HCT116 (cell line): ENCODE results near the gene XPC.

Source experiments
- ATF3 ChIP-seq: IDR thresholded peaks from 2 replicates; pipeline ENCODE4 v1.6.1; 2012
- CEBPB ChIP-seq: IDR thresholded peaks from 2 replicates; pipeline ENCODE4 v1.6.1; 2012; ENCODE audit warnings: low read depth
- CTCF ChIP-seq, 3 experiments: fragments of 200-600 bp in 1 of 3; sonication (generic) in 1 of 3; IDR thresholded peaks in 2 of 3; conservative IDR thresholded peaks in 1 of 3; 2 replicates each; pipeline ENCODE4 v1.5.1; 2012 to 2017; ENCODE audit warnings: low read depth in 2 of 3, low read length in 2 of 3, antibody characterized with exemption in 1 of 3, borderline replicate concordance in 1 of 3, control low read depth in 1 of 3, mild to moderate bottlenecking in 1 of 3, mixed read lengths in 1 of 3, mixed run types in 1 of 3, moderate library complexity in 1 of 3; ENCODE audit not compliant: insufficient read depth in 1 of 3
- EGR1 ChIP-seq: IDR thresholded peaks from 2 replicates; pipeline ENCODE4 v1.6.1; 2012; ENCODE audit warnings: low read depth
- EZH2 ChIP-seq: fragments of 200-600 bp; sonication (generic); IDR thresholded peaks from 2 replicates; pipeline ENCODE4 v1.6.1; 2017; ENCODE audit warnings: antibody characterized with exemption, mixed run types
- EZH2phosphoT487 ChIP-seq: fragments of 200-600 bp; IDR thresholded peaks from 2 replicates; pipeline ENCODE4 v1.6.1; 2018; ENCODE audit warnings: antibody characterized with exemption, borderline replicate concordance
- MAX ChIP-seq: IDR thresholded peaks from 2 replicates; pipeline ENCODE4 v1.6.1; 2012
- POLR2A ChIP-seq: IDR thresholded peaks from 2 replicates; pipeline ENCODE4 v1.7.0; 2011; ENCODE audit warnings: borderline replicate concordance; ENCODE audit not compliant: insufficient read depth, insufficient read length; ENCODE audit errors: extremely low read depth
- POLR2AphosphoS5 ChIP-seq: IDR thresholded peaks from 2 replicates; pipeline ENCODE4 v1.6.1; 2011; ENCODE audit warnings: mild to moderate bottlenecking, low read depth, low read length, moderate library complexity
- SP1 ChIP-seq: IDR thresholded peaks from 2 replicates; pipeline ENCODE4 v1.6.1; 2012; ENCODE audit warnings: low read depth
- ZBTB33 ChIP-seq: IDR thresholded peaks from 2 replicates; pipeline ENCODE4 v1.6.1; 2011; ENCODE audit warnings: mild to moderate bottlenecking, low read length, moderate library complexity; ENCODE audit not compliant: insufficient replicate concordance; ENCODE audit errors: extremely low read depth
- ZNF274 ChIP-seq: fragments of 200-500 bp; sonication (Bioruptor generic); IDR thresholded peaks from 2 replicates; pipeline ENCODE4 v1.6.1; 2014; ENCODE audit warnings: mild to moderate bottlenecking, low read depth, low read length, inconsistent platforms
- TF ChIP-seq, protein P1 (sequence below): IDR thresholded peaks from 2 replicates; pipeline ENCODE4 v1.6.1; 2012; ENCODE audit warnings: low read depth

GRCh38 chr3:14156201-14156600, 22.2 kb downstream of the XPC start:
- TF ChIP-seq CTCF (IDR thresholded peaks at IDR 0.05 in 2 of 3, conservative IDR thresholded peaks at IDR 0.05 in 1 of 3; ENCODE audit: borderline replicate concordance in 1 of 3, insufficient read depth in 1 of 3, low read depth in 2 of 3, low read length in 2 of 3) (no peak), CEBPB (no peak), ZNF274 (no peak), EZH2 (no peak), POLR2AphosphoS5 (no peak), EZH2phosphoT487 (no peak), ZBTB33 (no peak), POLR2A (no peak), MAX (no peak), ATF3 (no peak), EGR1 (no peak), SP1 (no peak)
- TF ChIP-seq, protein P1, sequence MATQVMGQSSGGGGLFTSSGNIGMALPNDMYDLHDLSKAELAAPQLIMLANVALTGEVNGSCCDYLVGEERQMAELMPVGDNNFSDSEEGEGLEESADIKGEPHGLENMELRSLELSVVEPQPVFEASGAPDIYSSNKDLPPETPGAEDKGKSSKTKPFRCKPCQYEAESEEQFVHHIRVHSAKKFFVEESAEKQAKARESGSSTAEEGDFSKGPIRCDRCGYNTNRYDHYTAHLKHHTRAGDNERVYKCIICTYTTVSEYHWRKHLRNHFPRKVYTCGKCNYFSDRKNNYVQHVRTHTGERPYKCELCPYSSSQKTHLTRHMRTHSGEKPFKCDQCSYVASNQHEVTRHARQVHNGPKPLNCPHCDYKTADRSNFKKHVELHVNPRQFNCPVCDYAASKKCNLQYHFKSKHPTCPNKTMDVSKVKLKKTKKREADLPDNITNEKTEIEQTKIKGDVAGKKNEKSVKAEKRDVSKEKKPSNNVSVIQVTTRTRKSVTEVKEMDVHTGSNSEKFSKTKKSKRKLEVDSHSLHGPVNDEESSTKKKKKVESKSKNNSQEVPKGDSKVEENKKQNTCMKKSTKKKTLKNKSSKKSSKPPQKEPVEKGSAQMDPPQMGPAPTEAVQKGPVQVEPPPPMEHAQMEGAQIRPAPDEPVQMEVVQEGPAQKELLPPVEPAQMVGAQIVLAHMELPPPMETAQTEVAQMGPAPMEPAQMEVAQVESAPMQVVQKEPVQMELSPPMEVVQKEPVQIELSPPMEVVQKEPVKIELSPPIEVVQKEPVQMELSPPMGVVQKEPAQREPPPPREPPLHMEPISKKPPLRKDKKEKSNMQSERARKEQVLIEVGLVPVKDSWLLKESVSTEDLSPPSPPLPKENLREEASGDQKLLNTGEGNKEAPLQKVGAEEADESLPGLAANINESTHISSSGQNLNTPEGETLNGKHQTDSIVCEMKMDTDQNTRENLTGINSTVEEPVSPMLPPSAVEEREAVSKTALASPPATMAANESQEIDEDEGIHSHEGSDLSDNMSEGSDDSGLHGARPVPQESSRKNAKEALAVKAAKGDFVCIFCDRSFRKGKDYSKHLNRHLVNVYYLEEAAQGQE, result no peak
